ENCODE measurements around the gene LOX. TPM values are rescaled to one million over a fixed set of nuclear protein-coding genes. Genes with fewer than 3 reads are reported as not detected.

LOX gene
- total RNA-seq, 1 donor from 2014 or later, result 1,150 TPM

DNA sequence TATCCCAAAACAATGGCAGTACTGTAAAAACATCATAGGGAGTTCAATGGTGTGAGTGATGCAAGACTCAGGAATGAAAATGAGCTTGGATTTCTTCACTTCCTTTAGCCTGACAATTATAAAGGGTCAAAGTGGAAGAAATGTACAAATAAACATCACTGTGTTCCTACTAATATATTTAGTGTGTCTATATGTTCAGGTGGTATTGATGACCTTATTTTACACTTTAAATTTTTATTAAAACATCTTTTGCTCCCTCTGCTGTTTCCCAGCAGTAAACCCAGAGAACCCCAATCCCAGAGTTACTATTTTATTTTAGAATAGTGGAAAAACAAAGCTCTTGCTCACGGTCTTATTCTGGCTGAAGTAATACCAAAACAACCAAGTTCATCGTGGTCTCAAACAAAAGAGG, 2.0 kb downstream of the LOX start:
- H3K4me1 Mint-ChIP-seq (ENCODE audit: low read depth, unreplicated experiment), result peaks cover 41% of the 10 kb centered on the region
- no peak for TF ChIP-seq EZH2 (IDR thresholded peaks at IDR 0.05; ENCODE audit: insufficient read depth, low read length)
- TF ChIP-seq, protein P1, sequence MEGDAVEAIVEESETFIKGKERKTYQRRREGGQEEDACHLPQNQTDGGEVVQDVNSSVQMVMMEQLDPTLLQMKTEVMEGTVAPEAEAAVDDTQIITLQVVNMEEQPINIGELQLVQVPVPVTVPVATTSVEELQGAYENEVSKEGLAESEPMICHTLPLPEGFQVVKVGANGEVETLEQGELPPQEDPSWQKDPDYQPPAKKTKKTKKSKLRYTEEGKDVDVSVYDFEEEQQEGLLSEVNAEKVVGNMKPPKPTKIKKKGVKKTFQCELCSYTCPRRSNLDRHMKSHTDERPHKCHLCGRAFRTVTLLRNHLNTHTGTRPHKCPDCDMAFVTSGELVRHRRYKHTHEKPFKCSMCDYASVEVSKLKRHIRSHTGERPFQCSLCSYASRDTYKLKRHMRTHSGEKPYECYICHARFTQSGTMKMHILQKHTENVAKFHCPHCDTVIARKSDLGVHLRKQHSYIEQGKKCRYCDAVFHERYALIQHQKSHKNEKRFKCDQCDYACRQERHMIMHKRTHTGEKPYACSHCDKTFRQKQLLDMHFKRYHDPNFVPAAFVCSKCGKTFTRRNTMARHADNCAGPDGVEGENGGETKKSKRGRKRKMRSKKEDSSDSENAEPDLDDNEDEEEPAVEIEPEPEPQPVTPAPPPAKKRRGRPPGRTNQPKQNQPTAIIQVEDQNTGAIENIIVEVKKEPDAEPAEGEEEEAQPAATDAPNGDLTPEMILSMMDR (IDR thresholded peaks at IDR 0.05; ENCODE audit: insufficient read depth, low read depth, low read length), result no peak
- peak overlapping the region; percentile 99 for H3K9ac ChIP-seq (ENCODE audit: low read length)

DNA sequence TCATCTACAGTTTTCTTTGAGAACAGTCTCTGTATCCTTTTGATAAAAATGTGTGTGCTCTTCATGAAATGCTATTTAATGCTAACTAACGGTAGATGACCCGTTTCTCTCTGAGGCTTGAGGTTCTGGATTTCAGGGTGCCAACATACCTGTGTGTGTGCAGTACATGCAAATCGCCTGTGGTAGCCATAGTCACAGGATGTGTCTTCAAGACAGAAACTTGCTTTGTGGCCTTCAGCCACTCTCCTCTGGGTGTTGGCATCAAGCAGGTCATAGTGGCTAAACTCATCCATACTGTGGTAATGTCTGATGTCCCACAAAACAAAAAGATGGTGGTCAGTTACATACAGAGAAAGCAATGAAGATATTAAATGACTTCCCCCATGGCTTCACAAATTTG, 4.2 kb downstream of the LOX start:
- no peaks in the 10 kb centered on the region for H3K9me3 Mint-ChIP-seq (ENCODE audit: unreplicated experiment)
- peak overlapping the region; percentile 100 for H3K4me3 Mint-ChIP-seq (ENCODE audit: unreplicated experiment)
- H3K27ac Mint-ChIP-seq (ENCODE audit: unreplicated experiment), result peak overlapping the region; percentile 85
- TF ChIP-seq, protein P1 (IDR thresholded peaks at IDR 0.05; ENCODE audit: insufficient read depth, low read depth, low read length), result no peak
- no peak for TF ChIP-seq EZH2 (IDR thresholded peaks at IDR 0.05; ENCODE audit: insufficient read depth, low read length)
- Histone ChIP-seq H3K27ac (ENCODE audit: low read depth, low read length) (no peak overlapping the region), H3K4me2 (ENCODE audit: low read length) (peak overlapping the region; percentile 94), H3K4me3 (ENCODE audit: insufficient read depth, low read depth, low read length) (peak overlapping the region; percentile 94), H3K9ac (ENCODE audit: low read length) (peak overlapping the region; percentile 22), H3K4me1 (ENCODE audit: insufficient read depth, low read length) (peaks cover 35% of the 10 kb centered on the region), H2AFZ (ENCODE audit: low read depth, low read length) (no peak overlapping the region), H4K20me1 (ENCODE audit: insufficient read depth, low read length) (peaks cover 70% of the 10 kb centered on the region), H3K27me3 (ENCODE audit: insufficient read depth, low read length) (no peaks in the 10 kb centered on the region), H3K36me3 (ENCODE audit: insufficient read depth, low read length) (peaks cover 64% of the 10 kb centered on the region), H3K9me3 (ENCODE audit: insufficient read depth, low read depth, low read length) (no peaks in the 10 kb centered on the region), H3K79me2 (ENCODE audit: insufficient read depth, low read length) (peaks cover 91% of the 10 kb centered on the region)
- DNase-seq (ENCODE audit: low read depth) (no peak), FAIRE-seq (no peak)
- no peaks in the 10 kb centered on the region for H3K27me3 Mint-ChIP-seq (ENCODE audit: low read depth, unreplicated experiment)
- peaks cover 43% of the 10 kb centered on the region for H3K36me3 Mint-ChIP-seq (ENCODE audit: low read depth, unreplicated experiment)
- peaks cover 43% of the 10 kb centered on the region for H3K4me1 Mint-ChIP-seq (ENCODE audit: low read depth, unreplicated experiment)

More for the DNA sequence above, 2.0 kb downstream of the LOX start:
- Histone ChIP-seq H3K4me3 (ENCODE audit: insufficient read depth, low read depth, low read length) (peak overlapping the region; percentile 94), H4K20me1 (ENCODE audit: insufficient read depth, low read length) (peaks cover 52% of the 10 kb centered on the region), H3K4me1 (ENCODE audit: insufficient read depth, low read length) (peaks cover 39% of the 10 kb centered on the region), H3K27me3 (ENCODE audit: insufficient read depth, low read length) (no peaks in the 10 kb centered on the region), H2AFZ (ENCODE audit: low read depth, low read length) (no peak overlapping the region), H3K36me3 (ENCODE audit: insufficient read depth, low read length) (peaks cover 42% of the 10 kb centered on the region), H3K79me2 (ENCODE audit: insufficient read depth, low read length) (peaks cover 69% of the 10 kb centered on the region), H3K4me2 (ENCODE audit: low read length) (peak overlapping the region; percentile 94), H3K9me3 (ENCODE audit: insufficient read depth, low read depth, low read length) (no peaks in the 10 kb centered on the region), H3K27ac (ENCODE audit: low read depth, low read length) (peak overlapping the region; percentile 98)
- H3K27me3 Mint-ChIP-seq (ENCODE audit: low read depth, unreplicated experiment), result no peaks in the 10 kb centered on the region
- FAIRE-seq (peak; percentile 32), DNase-seq (ENCODE audit: low read depth) (peak; percentile 38)
- peak overlapping the region; percentile 100 for H3K4me3 Mint-ChIP-seq (ENCODE audit: unreplicated experiment)
- H3K36me3 Mint-ChIP-seq (ENCODE audit: low read depth, unreplicated experiment), result peaks cover 30% of the 10 kb centered on the region
- H3K27ac Mint-ChIP-seq (ENCODE audit: unreplicated experiment), result peak overlapping the region; percentile 100
- H3K9me3 Mint-ChIP-seq (ENCODE audit: unreplicated experiment), result no peaks in the 10 kb centered on the region

DNA sequence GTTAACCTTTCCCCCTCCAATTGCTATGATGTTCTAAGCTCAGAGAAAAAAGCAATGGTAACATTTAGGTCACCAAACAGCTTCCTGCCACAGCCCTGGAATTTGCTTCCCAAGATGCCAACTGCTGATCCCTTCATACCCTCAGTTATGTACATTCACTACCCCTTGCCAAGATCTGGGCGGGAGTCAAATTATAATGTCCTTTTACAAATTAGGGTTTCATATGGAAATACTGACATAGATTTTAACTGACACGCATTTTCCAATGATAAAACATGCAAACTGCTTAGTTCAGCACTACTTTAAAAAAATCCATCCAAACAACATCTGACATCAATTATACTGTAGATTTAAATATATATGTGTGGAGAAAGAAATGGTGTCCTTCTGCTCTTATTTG, 5.0 kb downstream of the LOX start:
- FAIRE-seq, result peak; percentile 72

More for the DNA sequence above, 5.0 kb downstream of the LOX start:
- no peaks in the 10 kb centered on the region for H3K9me3 Mint-ChIP-seq (ENCODE audit: unreplicated experiment)
- no peak for TF ChIP-seq EZH2 (IDR thresholded peaks at IDR 0.05; ENCODE audit: insufficient read depth, low read length)
- TF ChIP-seq, protein P1 (IDR thresholded peaks at IDR 0.05; ENCODE audit: insufficient read depth, low read depth, low read length), result no peak
- H3K27me3 ChIP-seq (ENCODE audit: insufficient read depth, low read length), result no peaks in the 10 kb centered on the region
- peaks cover 72% of the 10 kb centered on the region for H3K36me3 ChIP-seq (ENCODE audit: insufficient read depth, low read length)
- peak overlapping the region; percentile 85 for H3K27ac Mint-ChIP-seq (ENCODE audit: unreplicated experiment)
- peaks cover 31% of the 10 kb centered on the region for H3K4me1 ChIP-seq (ENCODE audit: insufficient read depth, low read length)
- no peaks in the 10 kb centered on the region for H3K27me3 Mint-ChIP-seq (ENCODE audit: low read depth, unreplicated experiment)
- H3K9ac ChIP-seq (ENCODE audit: low read length), result peak overlapping the region; percentile 23
- no peak for DNase-seq (ENCODE audit: low read depth)
- peaks cover 43% of the 10 kb centered on the region for H3K36me3 Mint-ChIP-seq (ENCODE audit: low read depth, unreplicated experiment)
- H3K79me2 ChIP-seq (ENCODE audit: insufficient read depth, low read length), result peaks cover 98% of the 10 kb centered on the region
- peaks cover 45% of the 10 kb centered on the region for H3K4me1 Mint-ChIP-seq (ENCODE audit: low read depth, unreplicated experiment)
- H3K27ac ChIP-seq (ENCODE audit: low read depth, low read length), result no peak overlapping the region
- peaks cover 75% of the 10 kb centered on the region for H4K20me1 ChIP-seq (ENCODE audit: insufficient read depth, low read length)
- no peak overlapping the region for H2AFZ ChIP-seq (ENCODE audit: low read depth, low read length)
- H3K4me3 ChIP-seq (ENCODE audit: insufficient read depth, low read depth, low read length), result peak overlapping the region; percentile 94
- peak overlapping the region; percentile 100 for H3K4me3 Mint-ChIP-seq (ENCODE audit: unreplicated experiment)
- no peaks in the 10 kb centered on the region for H3K9me3 ChIP-seq (ENCODE audit: insufficient read depth, low read depth, low read length)
- peak overlapping the region; percentile 94 for H3K4me2 ChIP-seq (ENCODE audit: low read length)

Data from astrocyte (in vitro differentiated cells and primary cell).